Liver (tissue), 9 donors: ENCODE measurements around the gene PLCD3. TPM values are rescaled to one million over a fixed set of nuclear protein-coding genes. Genes with fewer than 3 reads are reported as not detected.

Experiments
- DNase-seq: peaks from one replicate; pipeline ENCODE4 v3.0.0-alpha.2; 2017; ENCODE audit warnings: low spot score
- H3K27ac ChIP-seq, 2 donors: one replicate each; pipeline ENCODE4 v1.7.0; 2013; ENCODE audit warnings: inconsistent platforms in 2 of 2, low read length in 2 of 2, control low read depth in 1 of 2, low read depth in 1 of 2, mild to moderate bottlenecking in 1 of 2
- H3K27me3 ChIP-seq, 4 donors: one replicate each; pipeline versions ENCODE4 v1.6.1 to v1.7.0; 2013; ENCODE audit warnings: low read length in 3 of 4, inconsistent platforms in 1 of 4, mild to moderate bottlenecking in 1 of 4, moderate library complexity in 1 of 4; ENCODE audit not compliant: control insufficient read depth in 4 of 4, insufficient read depth in 4 of 4
- H3K36me3 ChIP-seq, 4 donors: one replicate each; pipeline versions ENCODE4 v1.6.1 to v1.7.0; 2013; ENCODE audit warnings: low read length in 3 of 4, mild to moderate bottlenecking in 3 of 4, low read depth in 1 of 4, moderate library complexity in 1 of 4; ENCODE audit not compliant: control insufficient read depth in 4 of 4, insufficient read depth in 3 of 4
- H3K4me1 ChIP-seq, 4 donors: one replicate each; pipeline versions ENCODE4 v1.6.1 to v1.7.0; 2013; ENCODE audit warnings: low read length in 3 of 4, mild to moderate bottlenecking in 3 of 4, moderate library complexity in 1 of 4; ENCODE audit not compliant: control insufficient read depth in 4 of 4, insufficient read depth in 4 of 4
- H3K4me3 ChIP-seq, 3 donors: one replicate each; pipeline versions ENCODE4 v1.6.1 to v1.7.0; 2013; ENCODE audit warnings: low read length in 3 of 3, control low read depth in 1 of 3, low read depth in 1 of 3, mild to moderate bottlenecking in 1 of 3
- H3K9ac ChIP-seq, 2 donors: one replicate each; pipeline ENCODE4 v1.7.0; 2013; ENCODE audit warnings: low read length in 2 of 2, mild to moderate bottlenecking in 2 of 2, moderate library complexity in 2 of 2, control low read depth in 1 of 2, low read depth in 1 of 2
- H3K9me3 ChIP-seq, 4 donors: one replicate each; pipeline versions ENCODE4 v1.6.1 to v1.7.0; 2013; ENCODE audit warnings: low read length in 3 of 4; ENCODE audit not compliant: control insufficient read depth in 4 of 4
- ATF3 ChIP-seq: IDR thresholded peaks from 2 replicates; pipeline ENCODE4 v1.6.1; 2016; ENCODE audit warnings: antibody characterized with exemption
- CTCF ChIP-seq: fragments of 150-350 bp; IDR thresholded peaks from 2 replicates; pipeline ENCODE4 v1.5.1; 2017; ENCODE audit warnings: improper control_type of control experiment, low read depth, low read length; ENCODE audit not compliant: missing input control
- EGR1 ChIP-seq, 2 donors: IDR thresholded peaks; 2 replicates each; pipeline ENCODE4 v1.6.1; 2016 to 2018; ENCODE audit warnings: antibody characterized with exemption in 2 of 2, low read depth in 2 of 2
- FOXA1 ChIP-seq: IDR thresholded peaks from 2 replicates; pipeline ENCODE4 v1.6.1; 2016; ENCODE audit warnings: antibody characterized with exemption
- FOXA2 ChIP-seq: IDR thresholded peaks from 2 replicates; pipeline ENCODE4 v1.6.1; 2016; ENCODE audit warnings: antibody characterized with exemption
- GABPA ChIP-seq, 2 donors: IDR thresholded peaks in 1 of 2; conservative IDR thresholded peaks in 1 of 2; 2 replicates each; pipeline ENCODE4 v1.6.1; 2016; ENCODE audit warnings: antibody characterized with exemption in 2 of 2, mild to moderate bottlenecking in 1 of 2, moderate library complexity in 1 of 2
- HNF4A ChIP-seq, 2 donors: conservative IDR thresholded peaks; 2 replicates each; pipeline ENCODE4 v1.6.1; 2016; ENCODE audit warnings: antibody characterized with exemption in 2 of 2, mild to moderate bottlenecking in 2 of 2
- HNF4G ChIP-seq: IDR thresholded peaks from 2 replicates; pipeline ENCODE4 v1.6.1; 2016; ENCODE audit warnings: antibody characterized with exemption
- JUND ChIP-seq, 2 donors: IDR thresholded peaks; 2 replicates each; pipeline ENCODE4 v1.6.1; 2016; ENCODE audit warnings: antibody characterized with exemption in 2 of 2
- MAX ChIP-seq: IDR thresholded peaks from 2 replicates; pipeline ENCODE4 v1.6.1; 2016; ENCODE audit warnings: antibody characterized with exemption
- NR2F2 ChIP-seq: IDR thresholded peaks from 2 replicates; pipeline ENCODE4 v1.6.1; 2016; ENCODE audit warnings: antibody characterized with exemption
- RAD21 ChIP-seq, 2 donors: IDR thresholded peaks; 2 replicates each; pipeline ENCODE4 v1.6.1; 2016; ENCODE audit warnings: antibody characterized with exemption in 2 of 2, mild to moderate bottlenecking in 2 of 2
- REST ChIP-seq: IDR thresholded peaks from 2 replicates; pipeline ENCODE4 v1.6.1; 2016; ENCODE audit warnings: antibody characterized with exemption, mild to moderate bottlenecking
- RXRA ChIP-seq, 2 donors: IDR thresholded peaks; 2 replicates each; pipeline ENCODE4 v1.6.1; 2017 to 2018; ENCODE audit warnings: antibody characterized with exemption in 2 of 2, mild to moderate bottlenecking in 1 of 2
- SP1 ChIP-seq: IDR thresholded peaks from 2 replicates; pipeline ENCODE4 v1.6.1; 2018; ENCODE audit warnings: antibody characterized with exemption, mild to moderate bottlenecking
- TAF1 ChIP-seq: conservative IDR thresholded peaks from 2 replicates; pipeline ENCODE4 v1.6.1; 2016; ENCODE audit warnings: antibody characterized with exemption, mild to moderate bottlenecking
- YY1 ChIP-seq: IDR thresholded peaks from 2 replicates; pipeline ENCODE4 v1.6.1; 2016; ENCODE audit warnings: antibody characterized with exemption, mild to moderate bottlenecking
- ZBTB33 ChIP-seq: IDR thresholded peaks from 2 replicates; pipeline ENCODE4 v1.6.1; 2016; ENCODE audit warnings: antibody characterized with exemption
- WGBS: extraction: QIAGEN DNeasy Blood & Tissue Kit; methylation state at CpG from one replicate; pipeline ENCODE4 v1.1.7; 2013; 5-methylcytosine and 5-hydroxymethylcytosine counted together
- polyA plus RNA-seq, 2 donors: library from polyadenylated mRNA; stranded (reverse) in 1 of 2; unstranded in 1 of 2; fragments of 200-250 nt in 1 of 2; fragments of >200 nt in 1 of 2; fragmentation: Nextera tagmentation in 1 of 2; extraction: Ambion mirVana in 1 of 2; gene quantifications; one replicate each; pipeline versions ENCODE4 v1.2.1 to v1.2.3, GENCODE V29; 2013 to 2015
- total RNA-seq, 2 donors: library from RNA; depleted of rRNA; stranded (reverse); fragments of >200 nt; gene quantifications; one replicate each; pipeline ENCODE4 v1.2.3, GENCODE V29; 2014
- donor health status: healthy.
- donor health status: healthy.
- donor health status: healthy.
- donor health status: healthy.
- donor health status: healthy.

Gene PLCD3
- total and polyA plus RNA-seq, 4 donors: 0.28 to 2.3 (median 1.4) TPM

- peak overlapping the region; percentile 67 to 79 (median 73) for H3K4me3 ChIP-seq
- TF ChIP-seq MAX (no peak), YY1 (peak; percentile 22), EGR1 (IDR thresholded peaks at IDR 0.05; ENCODE audit: low read depth in 2 of 2) (no peak)
- DNase-seq: peak; percentile 46
- H3K9me3 ChIP-seq: no peaks in the 10 kb centered on the region
- peak overlapping the region; percentile 63 to 80 for H3K9ac ChIP-seq
- 29% methylated on average over 21 of the region's 21 CpGs for WGBS
- H3K4me1 ChIP-seq: peaks cover 2 to 57% (median 38%) of the 10 kb centered on the region in 4 donors
- no peaks in the 10 kb centered on the region for H3K27me3 ChIP-seq
- H3K36me3 ChIP-seq: peaks cover 3 to 9% (median 7%) of the 10 kb centered on the region in 4 donors
- H3K27ac ChIP-seq: peak overlapping the region; percentile 90 to 91
Measured at GRCh38 chr17:45135978-45136791, 3.9 kb upstream of the PLCD3 start.

GRCh38 chr17:45135192-45135977, 3.1 kb upstream of the PLCD3 start, which contains the start of gene ACBD4:
ACBD4 (plus strand) TSS chr17:45135687; CDS start chr17:45136145, 458 bp downstream.
- peak within 1 kb of the TSS; percentile 67 to 79 (median 73) for H3K4me3 ChIP-seq
- DNase-seq: peak; percentile 99
- H3K9me3 ChIP-seq: no peaks in the 10 kb centered on the region
- H3K27ac ChIP-seq: peak within 1 kb of the TSS; percentile 90 to 91
- peaks cover 2 to 57% (median 37%) of the 10 kb centered on the region in 4 donors for H3K4me1 ChIP-seq
- TF ChIP-seq FOXA2 (peak; percentile 25), JUND (IDR thresholded peaks at IDR 0.05) (peak; percentile 32 to 53), REST (peak; percentile 76), NR2F2 (peak; percentile 80), ATF3 (peak; percentile 33), SP1 (peak; percentile 99), HNF4G (peak; percentile 59), HNF4A (conservative IDR thresholded peaks at IDR 0.05) (peak; percentile 91 to 93), FOXA1 (peak; percentile 75), RAD21 (IDR thresholded peaks at IDR 0.05) (peak; percentile 99 to 100), CTCF (peak; percentile 100), GABPA (IDR thresholded peaks at IDR 0.05 in 1 of 2, conservative IDR thresholded peaks at IDR 0.05 in 1 of 2) (peak in 1 of 2 donors; percentile 22), ZBTB33 (no peak), TAF1 (no peak), RXRA (IDR thresholded peaks at IDR 0.05) (peak; percentile 84 to 87), EGR1 (IDR thresholded peaks at IDR 0.05; ENCODE audit: low read depth in 2 of 2) (no peak), YY1 (peak; percentile 87), MAX (no peak)
- no peaks in the 10 kb centered on the region for H3K27me3 ChIP-seq
- 5% methylated on average over 40 of the region's 40 CpGs for WGBS
- H3K36me3 ChIP-seq: peaks cover 3 to 7% (median 4%) of the 10 kb centered on the region in 4 donors
- H3K9ac ChIP-seq: peak within 1 kb of the TSS; percentile 63 to 80
